ENCODE data around the gene PTBP1.

- TF ChIP-seq CTCF (conservative IDR thresholded peaks at IDR 0.05 in 1 of 2, IDR thresholded peaks at IDR 0.05 in 1 of 2; ENCODE audit: low read depth in 1 of 2, low read length in 2 of 2) (no peak), EZH2 (IDR thresholded peaks at IDR 0.05; ENCODE audit: low read length, missing control alignments) (no peak)
Observed at GRCh38 chr19:812049-812746, 14.9 kb downstream of the PTBP1 start.

Data from fibroblast of lung (primary cell).